HG02885 (cell line): ENCODE data around the gene MAGEC3.

Source experiments
- ATAC-seq: cut with Tn5 transposase; IDR thresholded peaks from one replicate; pipeline ENCODE4 v1.9.1; 2021; ENCODE audit warnings: mild to moderate bottlenecking; ENCODE audit not compliant: unreplicated experiment, poor library complexity

The MAGEC3 gene

GRCh38 chrX:141936080-141936479 lies 98.0 kb downstream of the MAGEC3 start:
- no peak for ATAC-seq

- ATAC-seq = no peak
Measured at GRCh38 chrX:141941234-141941633, 103.1 kb downstream of the MAGEC3 start.

- ATAC-seq = no peak
Measured at GRCh38 chrX:141945426-141945825, 107.3 kb downstream of the MAGEC3 start.

- no peak for ATAC-seq
Measured at GRCh38 chrX:141947350-141947749, 109.2 kb downstream of the MAGEC3 start.
